Testis (tissue), 2 donors: Measurements from ENCODE around the gene MECP2.

Source experiments
- CTCF ChIP-seq, 3 experiments: fragments of 450-650 bp in 2 of 3; fragments of 200-600 bp in 1 of 3; sonication (generic) in 1 of 3; IDR thresholded peaks; one replicate each; pipeline ENCODE4 v1.5.1; 2016 to 2019; ENCODE audit warnings: antibody characterized with exemption in 3 of 3, mild to moderate bottlenecking in 2 of 3, moderate library complexity in 1 of 3
- POLR2A ChIP-seq: fragments of 450-650 bp; IDR thresholded peaks from one replicate; pipeline ENCODE4 v1.6.1; 2017; ENCODE audit warnings: antibody characterized with exemption, mild to moderate bottlenecking, moderate library complexity

GRCh38 chrX:154015581-154016264 is 81.8 kb downstream of the MECP2 start:
- TF ChIP-seq CTCF (IDR thresholded peaks at IDR 0.05) (no peak), POLR2A (no peak)
